HG03139 (cell line): ENCODE results near the gene RTN4RL2.
"Not testable (repeated sequence)": the region's sequence is repeated elsewhere in the genome, so short reads cannot be mapped to it uniquely, and the experiment has no call there.

ENCODE experiments used
- ATAC-seq: cut with Tn5 transposase; IDR thresholded peaks from one replicate; pipeline ENCODE4 v1.9.1; 2021; ENCODE audit not compliant: unreplicated experiment

Gene RTN4RL2

DNA sequence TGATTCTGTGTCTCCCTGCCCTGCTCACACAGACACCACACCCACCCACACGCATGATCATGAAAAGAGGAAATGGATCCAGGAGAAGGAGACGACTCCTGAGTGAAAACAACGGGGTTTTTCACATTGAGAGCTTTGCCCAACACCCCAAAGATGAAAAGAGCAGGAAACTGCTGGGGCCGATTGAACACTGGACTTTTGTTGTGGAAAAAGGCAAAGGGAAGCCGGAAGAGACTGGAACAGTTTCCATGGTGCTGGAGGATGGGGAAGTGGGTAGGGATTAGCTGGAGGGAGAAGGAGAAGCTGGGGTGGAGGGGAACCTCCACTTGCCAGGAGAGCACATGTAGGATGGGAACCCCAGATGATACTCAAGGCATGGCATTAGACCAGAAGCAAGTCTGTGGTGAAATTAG, 28.2 kb upstream of the RTN4RL2 start:
- no peak for ATAC-seq

DNA sequence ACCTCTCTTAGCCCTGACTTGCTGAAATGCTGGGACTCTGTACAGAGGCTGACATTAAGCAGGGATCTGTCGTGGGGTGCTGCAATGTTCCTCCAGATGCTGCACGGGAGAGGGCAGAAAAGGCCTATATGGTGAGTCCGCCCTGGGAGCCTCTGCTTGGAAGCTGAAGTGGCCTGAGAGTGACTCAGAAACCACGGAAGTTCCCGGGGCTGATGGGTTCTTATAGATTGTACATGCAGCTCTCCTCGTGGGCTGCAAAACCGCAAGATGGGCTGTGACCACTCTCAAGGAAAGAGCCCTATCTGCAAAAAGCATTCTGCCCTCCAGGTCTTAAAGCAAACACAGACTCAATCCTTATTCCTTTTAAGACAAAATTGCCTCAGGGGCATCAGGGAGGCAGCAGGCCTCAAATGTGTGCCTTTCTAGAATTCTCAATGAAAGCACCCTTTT, 27.6 kb upstream of the RTN4RL2 start:
- no peak for ATAC-seq

- ATAC-seq: no peak
Measured at GRCh38 chr11:57434640-57435546, 25.4 kb upstream of the RTN4RL2 start.

GRCh38 chr11:57436031-57436430, 24.3 kb upstream of the RTN4RL2 start:
- ATAC-seq: no peak

- no peak for ATAC-seq
Measured at GRCh38 chr11:57438345-57439285, 21.7 kb upstream of the RTN4RL2 start.

- ATAC-seq: no peak
Measured at GRCh38 chr11:57439786-57440185, 20.5 kb upstream of the RTN4RL2 start.

DNA sequence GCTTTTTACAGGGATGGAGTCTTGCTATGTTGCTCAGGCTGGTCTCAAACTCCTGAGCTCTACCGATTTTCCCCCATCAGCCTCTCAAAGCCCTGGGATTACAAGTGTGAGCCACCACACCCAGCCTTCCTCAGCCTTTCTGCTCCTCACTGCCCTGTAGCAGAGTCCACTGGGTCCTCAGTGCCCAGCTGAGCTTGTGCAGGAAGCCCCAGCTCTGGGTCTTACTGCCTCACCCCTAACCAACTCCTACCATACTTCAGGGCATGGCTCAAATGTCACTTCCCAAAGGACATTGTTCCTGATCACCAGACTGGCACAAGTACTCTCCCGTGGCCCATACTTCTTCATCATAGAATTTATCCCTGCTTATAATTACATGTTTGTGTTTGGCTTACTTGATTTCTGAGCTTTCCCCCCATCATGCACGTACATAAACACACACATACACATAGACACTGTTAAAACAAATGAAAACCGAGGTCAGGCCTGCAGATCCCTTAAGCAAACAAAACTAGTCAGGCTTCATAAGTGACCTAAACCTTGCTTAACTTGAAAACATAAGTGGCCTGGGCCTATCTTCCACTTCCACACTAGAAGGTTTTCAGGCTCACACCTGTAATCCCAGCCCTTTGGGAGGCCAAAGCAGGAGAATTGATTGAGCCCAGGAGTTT, 19.4 kb upstream of the RTN4RL2 start:
- no peak for ATAC-seq

DNA sequence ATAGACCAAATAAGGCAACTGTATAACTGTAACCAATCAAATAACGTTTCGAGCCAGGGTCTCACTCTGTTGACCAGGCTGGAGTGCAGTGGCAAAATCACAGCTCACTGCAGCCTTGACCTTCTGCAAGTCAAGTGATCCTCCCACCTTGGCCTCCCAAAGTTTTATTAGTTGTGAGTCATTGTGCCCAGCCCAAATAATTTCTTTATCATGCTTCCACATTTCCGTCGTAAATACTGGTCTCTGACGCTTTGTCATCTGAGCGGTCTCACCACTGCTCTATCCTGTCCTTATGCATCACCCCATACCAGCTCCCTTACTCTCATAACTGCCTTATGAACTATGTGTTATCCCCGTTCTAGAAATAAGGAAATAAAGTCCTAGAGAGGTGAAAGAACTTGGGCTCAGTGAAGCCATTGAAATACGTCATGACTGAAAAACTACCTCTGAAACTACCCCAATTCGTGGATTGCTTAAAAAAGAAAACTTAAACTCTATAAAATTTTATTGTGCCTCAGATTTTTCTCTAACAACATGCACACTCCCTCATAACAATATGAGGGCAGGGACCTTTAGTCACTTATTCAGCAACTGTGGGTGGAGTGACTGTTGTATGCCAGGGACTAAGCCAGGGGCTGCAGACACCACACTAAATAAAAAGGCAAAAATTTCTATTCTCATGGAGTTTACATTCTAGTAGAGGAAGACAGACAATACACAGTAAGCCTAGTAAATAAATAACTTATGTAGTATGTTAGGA, 15.8 kb upstream of the RTN4RL2 start:
- no peak for ATAC-seq

DNA sequence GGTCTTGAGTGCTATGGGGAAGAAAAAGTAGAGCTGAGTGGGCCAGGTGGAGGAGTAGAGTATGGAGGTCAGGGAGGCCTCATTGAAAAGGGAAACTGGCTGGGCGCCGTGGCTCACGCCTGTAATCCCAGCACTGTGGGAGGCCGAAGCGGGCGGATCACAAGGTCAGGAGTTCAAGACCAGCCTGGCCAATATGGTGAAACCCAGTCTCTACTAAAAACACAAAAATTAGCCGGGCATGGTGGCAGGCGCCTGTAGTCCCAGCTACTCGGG, 15.3 kb upstream of the RTN4RL2 start:
- not testable (repeated sequence) for ATAC-seq

DNA sequence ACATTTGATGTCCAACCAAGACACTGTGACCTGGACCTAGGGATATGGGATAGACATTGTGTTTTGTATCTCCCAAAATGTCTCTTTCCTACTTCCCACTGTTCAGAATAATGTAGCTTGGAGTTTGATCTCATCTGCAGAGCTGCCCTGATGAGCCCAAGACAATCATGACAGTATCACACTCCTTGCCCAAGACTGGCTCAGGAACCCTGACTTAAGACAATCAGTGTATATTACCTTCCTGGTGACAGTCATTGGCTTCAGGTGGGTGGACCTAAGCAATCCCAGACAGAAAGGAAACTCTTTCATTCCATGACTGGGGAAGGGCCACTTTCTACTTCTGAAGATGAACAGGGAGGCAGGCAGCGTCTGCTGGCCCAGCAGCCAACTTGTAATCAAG, 14.3 kb upstream of the RTN4RL2 start:
- no peak for ATAC-seq

DNA sequence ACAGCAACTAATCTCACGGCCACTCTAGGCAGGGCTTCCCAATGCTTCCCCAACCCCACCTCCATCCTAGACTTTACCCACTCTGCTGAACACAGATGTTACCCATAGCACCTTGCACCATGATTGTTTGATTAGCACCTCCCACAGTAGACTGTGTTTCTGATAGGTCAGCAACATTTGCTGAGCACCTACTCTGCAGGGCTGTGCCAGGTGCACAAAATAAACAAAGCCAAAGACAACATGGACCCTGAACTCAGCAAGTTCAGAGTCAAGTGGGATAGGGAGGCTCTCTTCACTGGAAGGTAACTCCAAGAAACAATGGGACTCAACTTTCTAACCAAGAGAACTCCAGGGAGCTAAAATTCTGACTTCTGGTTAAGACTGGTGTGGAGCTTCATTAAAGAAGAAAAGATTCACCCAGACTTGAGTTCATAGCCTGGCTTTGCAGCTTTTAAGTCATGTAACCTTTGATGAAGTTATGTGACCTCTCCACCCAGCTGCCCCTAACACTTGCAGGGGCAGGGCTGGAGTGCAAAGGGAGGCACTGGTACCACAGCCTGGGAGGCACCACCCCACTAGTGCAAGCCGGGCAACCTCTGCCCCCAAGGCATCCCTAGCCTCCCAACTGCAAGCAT, 6.7 kb upstream of the RTN4RL2 start:
- ATAC-seq: no peak

DNA sequence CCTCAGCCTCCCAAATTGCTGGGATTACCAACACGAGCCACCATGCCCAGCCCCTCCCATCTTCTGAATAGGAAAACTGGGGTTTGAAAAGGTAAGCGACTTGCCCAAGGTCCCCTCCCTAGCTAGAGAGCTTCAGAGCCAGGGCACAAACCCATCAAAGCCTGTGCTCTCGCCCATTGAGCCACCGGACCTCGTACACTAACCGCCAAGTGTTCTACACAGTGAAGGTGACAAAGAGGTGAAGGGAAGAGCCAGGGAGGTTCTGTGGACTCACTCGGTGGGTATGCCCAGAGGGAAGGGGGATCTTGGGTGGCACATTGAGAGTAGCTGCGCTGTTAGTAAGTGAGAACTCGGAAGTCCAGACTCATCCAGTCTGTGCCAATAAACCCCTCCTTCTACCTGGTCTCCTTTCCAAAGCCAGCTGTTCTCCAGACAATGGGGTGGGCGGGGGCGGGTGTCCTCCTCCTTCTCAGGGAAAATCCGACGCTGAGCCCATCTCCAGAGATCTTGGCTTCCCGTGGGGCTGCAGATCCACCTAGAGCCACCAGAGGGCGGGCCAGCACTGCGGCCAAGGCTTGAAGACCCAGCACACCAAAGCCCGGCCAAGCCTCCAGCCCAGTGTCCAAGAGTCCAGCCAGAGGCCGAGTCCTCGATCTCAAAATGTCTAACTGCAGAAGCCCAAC, 3.2 kb upstream of the RTN4RL2 start:
- no peak for ATAC-seq

GRCh38 chr11:57457643-57458023, 2.7 kb upstream of the RTN4RL2 start:
- no peak for ATAC-seq

DNA sequence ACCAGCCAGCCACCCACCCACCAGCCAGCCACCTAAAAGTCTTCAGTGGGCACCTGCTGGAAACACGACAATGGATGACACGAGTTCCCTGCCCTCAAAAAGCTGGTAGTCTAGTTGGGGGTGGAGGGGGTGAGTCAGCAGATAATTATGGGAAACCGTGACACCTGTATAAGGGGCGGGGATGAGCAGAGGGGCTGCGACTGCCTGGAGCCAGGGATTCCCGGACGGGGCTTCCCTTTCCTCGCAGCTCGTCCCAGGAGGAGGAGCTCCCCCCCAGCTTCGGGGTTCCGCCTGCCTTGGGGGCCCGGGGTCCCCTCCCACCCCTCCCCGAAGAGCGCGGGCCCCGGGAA, 2.3 kb upstream of the RTN4RL2 start:
- ATAC-seq: no peak

GRCh38 chr11:57458410-57459163, 1.7 kb upstream of the RTN4RL2 start:
- ATAC-seq: no peak

DNA sequence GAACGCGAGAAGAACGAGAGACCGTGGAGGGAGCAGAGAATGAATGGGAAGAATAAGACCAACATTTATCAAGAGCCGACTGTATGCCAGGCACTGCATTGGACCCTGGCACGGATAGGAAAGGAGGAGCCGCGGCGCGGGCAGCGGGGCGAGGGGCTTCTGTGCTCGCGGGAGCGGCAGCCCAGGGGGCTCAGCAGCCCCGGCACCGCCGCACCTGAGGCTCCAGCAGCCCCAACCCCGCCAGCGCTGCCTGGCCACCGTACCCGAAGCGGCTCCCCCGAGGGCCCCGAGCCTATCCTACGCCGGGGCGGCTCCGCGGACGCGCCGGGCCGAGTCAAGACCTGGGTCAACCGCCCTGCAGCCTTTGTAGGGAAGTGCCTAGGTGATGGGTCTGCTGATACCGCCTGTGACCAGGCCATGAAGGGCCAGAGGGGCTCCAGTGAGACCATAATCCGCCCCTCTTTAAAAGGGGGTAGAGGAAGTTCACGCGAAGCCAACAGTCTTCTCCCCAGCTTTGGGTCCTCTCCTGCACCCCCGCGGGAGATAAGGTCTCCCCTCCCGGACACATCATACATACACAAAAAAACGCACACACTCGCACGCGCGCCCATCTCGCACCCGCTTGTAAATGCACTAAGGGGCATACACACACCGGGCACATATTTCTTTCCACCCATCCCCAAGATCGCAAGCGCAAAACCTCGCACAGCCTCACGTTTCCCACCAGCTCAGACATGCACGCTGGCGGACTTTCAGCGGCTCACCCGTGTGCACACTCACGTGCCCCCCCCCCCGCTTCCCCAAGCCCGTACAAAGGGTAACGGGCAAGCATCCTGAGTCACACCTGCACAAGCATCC, 935 bp upstream of the RTN4RL2 start:
- ATAC-seq: no peak

GRCh38 chr11:57460758-57461749, 726 bp downstream of the RTN4RL2 start:
- ATAC-seq: no peak
